ENCODE data around the gene ERGIC1. TPM values are rescaled to one million over a fixed set of nuclear protein-coding genes. Genes with fewer than 3 reads are reported as not detected.

The ERGIC1 gene
- total RNA-seq, 4 donors from 2014 or later, result 156 to 214 (median 175) TPM

GRCh38 chr5:172867761-172868435, 33.8 kb downstream of the ERGIC1 start:
- no peak for TF ChIP-seq CTCF (IDR thresholded peaks at IDR 0.05)
- TF ChIP-seq POLR2A (IDR thresholded peaks at IDR 0.05), result no peak
- H3K4me3 ChIP-seq (replicated peaks in 1 of 3), result no peak overlapping the region
- 72 to 78% methylated on average over 11 of the region's 11 CpGs for WGBS, 2 donors
- H3K27me3 ChIP-seq, result no peaks in the 10 kb centered on the region
- DNase-seq, result no peak
- H3K4me1 ChIP-seq, result peaks cover 95 to 97% of the 10 kb centered on the region in 2 donors
- intact Hi-C loops (cut with DNase I), result loop anchor here (5.0 kb wide), 1 partner anchor 34 kb away; no protein-coding TSS in a partner anchor
- peak overlapping the region; percentile 97 to 98 (median 98) for H3K27ac ChIP-seq
- H3K36me3 ChIP-seq, result no peaks in the 10 kb centered on the region
- H3K9me3 ChIP-seq, result no peaks in the 10 kb centered on the region

- no peak for TF ChIP-seq POLR2A (IDR thresholded peaks at IDR 0.05)
- no peak for TF ChIP-seq CTCF (IDR thresholded peaks at IDR 0.05)
- Histone ChIP-seq H3K27me3 (no peaks in the 10 kb centered on the region), H3K27ac (peak overlapping the region; percentile 97 to 98 (median 98)), H3K9me3 (no peaks in the 10 kb centered on the region), H3K36me3 (no peaks in the 10 kb centered on the region), H3K4me1 (peaks cover 95 to 97% of the 10 kb centered on the region in 2 donors), H3K4me3 (replicated peaks in 1 of 3) (no peak overlapping the region)
- intact Hi-C loops (cut with DNase I), result loop anchor here (5.0 kb wide), 1 partner anchor 34 kb away; no protein-coding TSS in a partner anchor
- DNase-seq, result no peak
- 61 to 66% methylated on average over 9 of the region's 9 CpGs for WGBS, 2 donors
These were observed 34.4 kb downstream of the ERGIC1 start for GRCh38 chr5:172868436-172868923.

GRCh38 chr5:172868924-172869591, 35.0 kb downstream of the ERGIC1 start:
- Histone ChIP-seq H3K27me3 (no peaks in the 10 kb centered on the region), H3K4me1 (peaks cover 95 to 96% of the 10 kb centered on the region in 2 donors), H3K27ac (peak overlapping the region; percentile 97 to 98 (median 98)), H3K4me3 (replicated peaks in 1 of 3) (no peak overlapping the region), H3K36me3 (no peaks in the 10 kb centered on the region), H3K9me3 (no peaks in the 10 kb centered on the region)
- 10 to 33% methylated on average over 9 to 10 of the region's 10 CpGs for WGBS, 2 donors
- DNase-seq, result peak; percentile 94
- intact Hi-C loops (cut with DNase I), result loop anchor here (5.0 kb wide), 1 partner anchor 33 kb away; no protein-coding TSS in a partner anchor
- TF ChIP-seq POLR2A (IDR thresholded peaks at IDR 0.05) (peak in 1 of 2 donors; percentile 77), CTCF (IDR thresholded peaks at IDR 0.05) (peak in 4 of 6 experiments; percentile 31 to 71 (median 46))

GRCh38 chr5:172869691-172870090, 35.6 kb downstream of the ERGIC1 start:
- intact Hi-C loops (cut with DNase I), result loop anchor here (5.0 kb wide), 1 partner anchor 33 kb away; no protein-coding TSS in a partner anchor
- Histone ChIP-seq H3K4me3 (replicated peaks in 1 of 3) (no peak overlapping the region), H3K4me1 (peaks cover 93 to 96% of the 10 kb centered on the region in 2 donors), H3K27me3 (no peaks in the 10 kb centered on the region), H3K9me3 (no peaks in the 10 kb centered on the region), H3K27ac (peak overlapping the region; percentile 97 to 98 (median 98)), H3K36me3 (no peaks in the 10 kb centered on the region)
- peak in 1 of 2 donors; percentile 47 for DNase-seq
- TF ChIP-seq CTCF (IDR thresholded peaks at IDR 0.05) (no peak), POLR2A (IDR thresholded peaks at IDR 0.05) (no peak)
- WGBS, 2 donors, result 71 to 73% methylated on average over 1 of the region's 1 CpG

Data from thyroid gland (tissue), 4 donors.